HEK293T (cell line): ENCODE measurements around the gene NCS1.

Experiments
- ARNT ChIP-seq: fragments of 450-650 bp; IDR thresholded peaks from 2 replicates; pipeline ENCODE4 v1.6.1; 2017; ENCODE audit warnings: mild to moderate bottlenecking
- BHLHE40 ChIP-seq: fragments of 450-650 bp; IDR thresholded peaks from 2 replicates; pipeline ENCODE4 v1.6.1; 2016; ENCODE audit warnings: mild to moderate bottlenecking, moderate library complexity, borderline replicate concordance
- ELF4 ChIP-seq: fragments of 450-650 bp; IDR thresholded peaks from 2 replicates; pipeline ENCODE4 v1.6.1; 2017; ENCODE audit warnings: antibody characterized with exemption
- FOXA1 ChIP-seq: fragments of 450-650 bp; IDR thresholded peaks from 2 replicates; pipeline ENCODE4 v1.6.1; 2016; ENCODE audit warnings: mild to moderate bottlenecking
- FOXK2 ChIP-seq: fragments of 450-650 bp; IDR thresholded peaks from 2 replicates; pipeline ENCODE4 v1.6.1; 2016; ENCODE audit warnings: mild to moderate bottlenecking
- FOXM1 ChIP-seq: fragments of 450-650 bp; IDR thresholded peaks from 2 replicates; pipeline ENCODE4 v1.6.1; 2017; ENCODE audit warnings: mild to moderate bottlenecking, borderline replicate concordance
- NFRKB ChIP-seq: fragments of 450-650 bp; IDR thresholded peaks from 2 replicates; pipeline ENCODE4 v1.6.1; 2016; ENCODE audit warnings: mild to moderate bottlenecking, moderate library complexity
- TARDBP ChIP-seq: fragments of 450-650 bp; IDR thresholded peaks from 2 replicates; pipeline ENCODE4 v1.6.1; 2016

- no peak for TF ChIP-seq ARNT
- no peak for TF ChIP-seq TARDBP
- TF ChIP-seq FOXK2: no peak
- TF ChIP-seq FOXM1: no peak
- no peak for TF ChIP-seq BHLHE40
- no peak for TF ChIP-seq ELF4
- no peak for TF ChIP-seq NFRKB
- TF ChIP-seq FOXA1: no peak
Observed at GRCh38 chr9:130235558-130236435, 63.6 kb downstream of the NCS1 start.
